Type B pancreatic cell (in vitro differentiated cells): ENCODE results near the gene SYNM. TPM values are rescaled to one million over a fixed set of nuclear protein-coding genes. Genes with fewer than 3 reads are reported as not detected.

ENCODE experiments used
- DNase-seq: peaks from one replicate; pipeline ENCODE4 v3.0.0; 2021; ENCODE audit warnings: mixed read lengths; ENCODE audit not compliant: unreplicated experiment; ENCODE audit errors: extremely low spot score
- H3K27ac Mint-ChIP-seq: 2 replicates; pipeline ENCODE4 v1.8.0; 2021; ENCODE audit warnings: mild to moderate bottlenecking, mixed read lengths
- H3K27me3 Mint-ChIP-seq: 2 replicates; pipeline ENCODE4 v1.8.0; 2021; ENCODE audit warnings: mixed read lengths
- H3K36me3 Mint-ChIP-seq: 2 replicates; pipeline ENCODE4 v1.8.0; 2021; ENCODE audit warnings: mixed read lengths
- H3K4me1 Mint-ChIP-seq: one replicate; pipeline ENCODE4 v1.8.0; 2021; ENCODE audit warnings: mixed read lengths; ENCODE audit not compliant: unreplicated experiment
- H3K4me3 Mint-ChIP-seq: 2 replicates; pipeline ENCODE4 v1.8.0; 2021; ENCODE audit warnings: mild to moderate bottlenecking, mixed read lengths
- H3K9me3 Mint-ChIP-seq: 2 replicates; pipeline ENCODE4 v1.8.0; 2021; ENCODE audit warnings: mixed read lengths
- total RNA-seq: library from RNA; stranded (reverse); gene quantifications from 2 replicates; pipeline ENCODE4 v1.2.1, GENCODE V29; 2021; ENCODE audit warnings: low replicate concordance
- TF ChIP-seq, protein P1 (sequence below): fragments of 200-600 bp; sonication (generic); conservative IDR thresholded peaks from 2 replicates; pipeline ENCODE4 v1.5.0; 2021; ENCODE audit warnings: antibody characterized with exemption, mild to moderate bottlenecking

Gene SYNM
- total RNA-seq, 1 donor from 2014 or later: 4.1 TPM

DNA sequence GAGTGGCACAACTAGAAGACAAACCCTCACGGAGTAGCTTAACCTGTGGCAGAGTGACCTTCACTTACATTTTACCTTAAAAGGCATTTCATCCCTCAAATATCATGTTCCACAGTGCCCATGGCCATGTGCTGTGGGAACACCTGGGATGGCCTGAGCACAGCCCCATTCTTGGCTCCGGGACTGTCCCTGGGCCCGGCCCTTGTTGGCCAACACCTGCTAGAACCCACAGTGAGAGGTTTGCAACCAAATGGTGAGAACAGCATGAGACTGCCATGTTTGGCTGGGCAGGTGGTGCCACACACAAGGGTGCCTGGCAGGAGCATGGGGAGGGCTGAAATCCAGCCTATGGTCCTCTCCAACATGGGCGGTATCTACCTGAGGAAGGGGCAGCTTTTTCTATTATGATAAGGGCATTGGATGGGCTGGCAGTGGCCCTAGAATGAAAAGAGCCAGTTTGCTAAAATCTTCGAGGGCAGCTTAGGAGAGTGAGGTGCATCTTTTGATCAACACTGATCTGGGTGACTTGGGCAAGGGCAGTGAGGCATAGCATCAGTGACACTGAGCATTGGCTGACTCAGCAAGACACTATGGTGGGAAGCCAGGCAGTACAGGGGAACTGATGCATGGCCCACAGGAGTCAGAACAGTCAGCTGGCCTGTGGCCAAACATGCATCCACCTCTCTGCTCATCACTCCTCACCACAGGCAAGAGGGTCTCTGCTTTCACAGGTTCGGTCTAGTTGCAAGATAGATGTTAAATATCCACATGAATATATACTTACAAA, 53.9 kb downstream of the SYNM start:
- H3K36me3 Mint-ChIP-seq: peaks cover 42% of the 10 kb centered on the region
- no peaks in the 10 kb centered on the region for H3K4me1 Mint-ChIP-seq
- no peak for DNase-seq
- no peaks in the 10 kb centered on the region for H3K27me3 Mint-ChIP-seq
- TF ChIP-seq, protein P1, sequence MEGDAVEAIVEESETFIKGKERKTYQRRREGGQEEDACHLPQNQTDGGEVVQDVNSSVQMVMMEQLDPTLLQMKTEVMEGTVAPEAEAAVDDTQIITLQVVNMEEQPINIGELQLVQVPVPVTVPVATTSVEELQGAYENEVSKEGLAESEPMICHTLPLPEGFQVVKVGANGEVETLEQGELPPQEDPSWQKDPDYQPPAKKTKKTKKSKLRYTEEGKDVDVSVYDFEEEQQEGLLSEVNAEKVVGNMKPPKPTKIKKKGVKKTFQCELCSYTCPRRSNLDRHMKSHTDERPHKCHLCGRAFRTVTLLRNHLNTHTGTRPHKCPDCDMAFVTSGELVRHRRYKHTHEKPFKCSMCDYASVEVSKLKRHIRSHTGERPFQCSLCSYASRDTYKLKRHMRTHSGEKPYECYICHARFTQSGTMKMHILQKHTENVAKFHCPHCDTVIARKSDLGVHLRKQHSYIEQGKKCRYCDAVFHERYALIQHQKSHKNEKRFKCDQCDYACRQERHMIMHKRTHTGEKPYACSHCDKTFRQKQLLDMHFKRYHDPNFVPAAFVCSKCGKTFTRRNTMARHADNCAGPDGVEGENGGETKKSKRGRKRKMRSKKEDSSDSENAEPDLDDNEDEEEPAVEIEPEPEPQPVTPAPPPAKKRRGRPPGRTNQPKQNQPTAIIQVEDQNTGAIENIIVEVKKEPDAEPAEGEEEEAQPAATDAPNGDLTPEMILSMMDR: no peak
- no peaks in the 10 kb centered on the region for H3K9me3 Mint-ChIP-seq
- H3K27ac Mint-ChIP-seq: no peak overlapping the region
- no peak overlapping the region for H3K4me3 Mint-ChIP-seq

DNA sequence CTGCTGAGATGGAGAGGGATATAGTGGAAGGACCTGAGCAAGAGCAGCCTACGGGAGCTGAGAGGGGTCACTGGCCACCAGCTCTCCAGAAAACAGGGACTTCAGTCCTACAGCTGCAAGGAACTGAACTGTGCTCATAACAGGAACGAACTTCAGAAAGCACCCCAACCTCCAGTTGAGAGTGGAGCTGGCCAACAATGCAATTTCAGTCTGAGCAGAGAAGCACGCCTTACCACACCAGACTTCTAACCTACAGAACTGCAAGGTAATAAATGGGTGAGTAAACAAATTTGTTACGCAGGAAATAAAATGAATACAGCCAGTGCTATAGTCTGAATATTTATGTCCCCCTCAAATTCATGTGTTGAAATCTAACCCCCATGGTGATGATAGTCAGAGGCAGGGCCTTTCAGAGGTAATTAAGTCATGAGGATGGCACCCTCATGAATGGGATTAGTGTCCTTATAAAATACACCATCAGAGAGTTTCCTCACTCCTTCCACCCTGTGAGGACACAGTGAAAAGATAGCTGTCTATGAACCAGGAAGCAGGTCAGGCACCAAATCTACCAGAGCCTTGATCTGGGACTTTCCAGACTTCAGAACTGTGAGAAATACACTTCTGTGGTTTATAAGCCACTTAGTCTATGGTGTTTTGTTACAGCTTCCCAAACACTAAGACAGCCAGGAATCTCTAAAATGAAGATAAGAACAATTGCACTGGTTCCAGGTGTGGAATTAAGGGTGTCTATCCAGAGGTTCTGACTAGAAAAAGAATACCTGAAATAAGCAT, 58.6 kb downstream of the SYNM start:
- no peaks in the 10 kb centered on the region for H3K4me1 Mint-ChIP-seq
- H3K27ac Mint-ChIP-seq: no peak overlapping the region
- peaks cover 31% of the 10 kb centered on the region for H3K36me3 Mint-ChIP-seq
- no peak for DNase-seq
- TF ChIP-seq, protein P1: no peak
- no peak overlapping the region for H3K4me3 Mint-ChIP-seq
- no peaks in the 10 kb centered on the region for H3K9me3 Mint-ChIP-seq
- no peaks in the 10 kb centered on the region for H3K27me3 Mint-ChIP-seq

DNA sequence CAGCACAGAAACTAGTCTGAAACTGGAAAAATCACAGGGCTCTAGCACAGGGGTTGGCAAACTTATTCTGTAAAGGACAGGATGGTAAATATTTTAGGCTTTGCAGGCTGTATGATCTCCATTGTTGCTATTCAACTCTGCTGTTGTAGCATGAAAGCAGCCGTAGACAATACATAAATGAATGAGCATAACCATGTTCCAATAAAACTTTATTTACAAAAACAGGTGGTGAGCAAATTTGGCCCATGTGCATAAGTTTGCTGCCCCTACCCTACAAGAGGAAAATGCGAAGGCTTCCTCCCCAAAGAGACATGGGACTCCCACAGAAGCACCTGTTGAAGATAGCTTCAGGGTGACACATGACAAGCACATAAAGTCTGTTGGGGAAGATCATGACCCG, 59.2 kb downstream of the SYNM start:
- Mint-ChIP-seq H3K4me3 (no peak overlapping the region), H3K27me3 (no peaks in the 10 kb centered on the region), H3K4me1 (no peaks in the 10 kb centered on the region), H3K9me3 (no peaks in the 10 kb centered on the region), H3K27ac (no peak overlapping the region), H3K36me3 (peaks cover 27% of the 10 kb centered on the region)
- no peak for DNase-seq
- TF ChIP-seq, protein P1: no peak

DNA sequence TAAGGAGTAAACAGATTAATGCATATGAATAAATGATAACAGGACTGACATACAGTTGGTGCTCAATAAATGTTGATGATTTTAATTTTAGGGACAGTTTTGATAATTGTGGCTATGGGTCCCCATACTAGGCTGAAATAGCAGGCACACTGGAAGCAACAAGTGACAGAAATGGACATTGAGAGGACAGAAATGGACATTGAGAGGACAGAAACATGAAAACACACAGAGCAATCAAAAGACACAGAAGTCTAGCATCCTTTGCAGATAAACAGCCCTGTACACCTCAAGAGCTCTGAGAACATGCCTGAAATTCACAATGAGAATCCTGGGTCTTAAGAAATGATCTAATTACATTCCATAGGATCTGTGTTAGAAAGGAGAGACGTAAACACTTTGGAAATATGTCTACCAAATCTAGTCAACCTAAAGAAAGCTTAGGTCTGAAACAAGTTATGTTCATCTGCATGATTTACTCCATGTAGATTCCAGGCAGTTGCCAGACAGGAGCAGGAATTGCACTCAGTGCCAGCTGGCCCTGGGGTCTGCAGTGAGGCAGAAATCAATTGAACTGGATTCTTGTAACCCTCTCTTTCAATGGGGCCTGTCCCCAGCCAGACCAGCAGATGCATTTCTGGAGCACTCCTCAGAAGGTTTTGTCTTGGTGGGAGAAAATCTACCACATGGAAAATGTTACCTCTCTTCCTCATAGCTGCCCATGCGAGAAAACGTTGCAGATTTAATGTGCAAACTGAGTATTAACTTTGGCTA, 60.3 kb downstream of the SYNM start:
- Mint-ChIP-seq H3K27ac (no peak overlapping the region), H3K27me3 (no peaks in the 10 kb centered on the region), H3K9me3 (no peaks in the 10 kb centered on the region), H3K4me3 (no peak overlapping the region), H3K4me1 (no peaks in the 10 kb centered on the region), H3K36me3 (peaks cover 18% of the 10 kb centered on the region)
- no peak for DNase-seq
- TF ChIP-seq, protein P1: no peak

DNA sequence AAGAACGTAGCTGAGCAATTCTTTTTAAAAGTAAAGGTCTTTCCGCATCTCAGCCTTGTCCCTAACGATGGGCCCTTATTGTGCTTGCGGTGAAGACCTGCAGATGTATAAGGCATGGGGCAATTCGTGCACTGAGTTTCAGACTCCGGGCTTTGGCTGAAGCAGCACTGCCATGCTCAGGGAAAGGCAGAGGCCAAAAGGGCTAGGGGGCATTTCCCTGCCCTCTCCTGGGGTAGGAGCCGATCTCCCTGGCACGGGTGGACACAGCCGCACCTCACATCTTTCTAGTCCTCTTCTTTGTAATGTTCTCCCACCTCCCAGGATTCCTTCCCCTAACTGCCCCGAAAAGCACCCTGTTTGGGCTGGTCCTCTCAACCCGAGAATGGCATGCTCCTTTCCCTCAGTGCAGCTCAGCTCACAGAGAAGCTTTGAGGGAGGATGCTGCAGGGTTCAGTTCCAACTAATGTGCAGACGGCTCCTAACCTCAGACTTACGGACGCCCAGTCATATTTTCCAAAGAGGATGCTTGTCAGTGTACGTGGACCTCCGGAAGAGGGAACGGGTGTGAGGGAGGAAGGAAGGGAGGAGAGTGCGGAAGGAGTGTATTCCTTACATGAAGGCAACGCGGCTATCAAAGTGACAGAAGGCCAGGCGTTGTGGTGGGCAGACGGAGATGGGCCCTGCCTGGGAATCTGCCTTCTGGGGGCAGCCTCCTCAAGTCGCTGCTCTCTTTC, 61.2 kb downstream of the SYNM start:
- no peaks in the 10 kb centered on the region for H3K27me3 Mint-ChIP-seq
- no peaks in the 10 kb centered on the region for H3K9me3 Mint-ChIP-seq
- H3K27ac Mint-ChIP-seq: no peak overlapping the region
- H3K4me3 Mint-ChIP-seq: no peak overlapping the region
- H3K4me1 Mint-ChIP-seq: no peaks in the 10 kb centered on the region
- H3K36me3 Mint-ChIP-seq: peaks cover 17% of the 10 kb centered on the region
- TF ChIP-seq, protein P1: no peak
- peak; percentile 44 for DNase-seq
